ENCODE data around the gene CBY2. TPM values are rescaled to one million over a fixed set of nuclear protein-coding genes. Genes with fewer than 3 reads are reported as not detected.

CBY2 gene
- total and polyA plus RNA-seq, 10 of the 15 experiments (the other 5 are each of a cell fraction or from before 2014, with no cell fraction given) = 0.08 to 0.64 (median 0.23) TPM; not detected in 6

- 0 out of 2 replicates have a peak, but pooled peaks have one; percentile 20 for TF ChIP-seq IKZF1 (conservative IDR thresholded peaks at IDR 0.05)
- TF ChIP-seq CBFB (IDR thresholded peaks at IDR 0.05; ENCODE audit: low read depth) = peak; percentile 71; the same call in 1 of the 2 replicates
- TF ChIP-seq ATF3 (IDR thresholded peaks at IDR 0.05; ENCODE audit: borderline replicate concordance, extremely low read depth, low read depth, low read length) = no peak
- TF ChIP-seq E2F8 (IDR thresholded peaks at IDR 0.05; ENCODE audit: low read depth, partially characterized antibody) = no peak
- no peak for TF ChIP-seq USF2 (IDR thresholded peaks at IDR 0.05; ENCODE audit: borderline replicate concordance, low read depth, low read length)
- TF ChIP-seq CREB1 (IDR thresholded peaks at IDR 0.05; ENCODE audit: low read depth) = no peak
- no peak for TF ChIP-seq SKIL (IDR thresholded peaks at IDR 0.05; ENCODE audit: low read depth, poor library complexity, severe bottlenecking)
- no peak for TF ChIP-seq IRF5 (IDR thresholded peaks at IDR 0.05; ENCODE audit: borderline replicate concordance)
- TF ChIP-seq NFXL1 (IDR thresholded peaks at IDR 0.05; ENCODE audit: borderline replicate concordance) = no peak
- TF ChIP-seq SREBF1 (IDR thresholded peaks at IDR 0.05; ENCODE audit: low read length) = no peak
- TF ChIP-seq NRF1 (conservative IDR thresholded peaks at IDR 0.05; ENCODE audit: low read depth, low read length) = no peak
These were observed 35.5 kb downstream of the CBY2 start (continued) for GRCh38 chr13:45737571-45738017.

Measured in GM12878 (cell line).